Endodermal cell (in vitro differentiated cells): ENCODE data around the gene GRIPAP1. TPM values are rescaled to one million over a fixed set of nuclear protein-coding genes. Genes with fewer than 3 reads are reported as not detected.

ENCODE experiments used
- DNase-seq: peaks from one replicate; pipeline ENCODE4 v3.0.0-alpha.2; 2017
- H3K27ac ChIP-seq: 2 replicates; pipeline ENCODE4 v1.5.1; 2013; ENCODE audit warnings: mild to moderate bottlenecking, low read depth, low read length, moderate library complexity
- H3K27me3 ChIP-seq: 2 replicates; pipeline ENCODE4 v1.6.1; 2013; ENCODE audit warnings: mild to moderate bottlenecking, low read length, moderate library complexity; ENCODE audit not compliant: insufficient read depth, control insufficient read depth, poor library complexity, severe bottlenecking
- H3K36me3 ChIP-seq: 2 replicates; pipeline ENCODE4 v1.7.0; 2013; ENCODE audit warnings: mild to moderate bottlenecking, low read length, moderate library complexity; ENCODE audit not compliant: control insufficient read depth, insufficient read depth
- H3K4me1 ChIP-seq: one replicate; pipeline ENCODE4 v1.7.0; 2013; ENCODE audit warnings: low read length; ENCODE audit not compliant: control insufficient read depth, insufficient read depth
- H3K4me3 ChIP-seq: 2 replicates; pipeline ENCODE4 v1.5.1; 2013; ENCODE audit warnings: mild to moderate bottlenecking, low read length, moderate library complexity
- H3K9ac ChIP-seq: 2 replicates; pipeline ENCODE4 v1.6.1; 2013; ENCODE audit warnings: mild to moderate bottlenecking, low read length, moderate library complexity; ENCODE audit not compliant: poor library complexity, severe bottlenecking; ENCODE audit errors: extremely low read depth
- H3K9me3 ChIP-seq: 2 replicates; pipeline ENCODE4 v1.6.1; 2013; ENCODE audit warnings: mild to moderate bottlenecking, low read length, moderate library complexity; ENCODE audit not compliant: control insufficient read depth
- H3K27ac Mint-ChIP-seq: 2 replicates; pipeline ENCODE4 v1.8.0; 2020; ENCODE audit warnings: mixed read lengths
- H3K27me3 Mint-ChIP-seq: 2 replicates; pipeline ENCODE4 v1.8.0; 2021; ENCODE audit warnings: mild to moderate bottlenecking, mixed read lengths; ENCODE audit not compliant: insufficient read depth
- H3K36me3 Mint-ChIP-seq: 2 replicates; pipeline ENCODE4 v1.8.0; 2020; ENCODE audit warnings: low read depth, mixed read lengths
- H3K4me1 Mint-ChIP-seq: 2 replicates; pipeline ENCODE4 v1.8.0; 2020; ENCODE audit warnings: mixed read lengths
- H3K4me3 Mint-ChIP-seq: 2 replicates; pipeline ENCODE4 v1.8.0; 2020; ENCODE audit warnings: mild to moderate bottlenecking, moderate library complexity, mixed read lengths
- H3K9me3 Mint-ChIP-seq: 2 replicates; pipeline ENCODE4 v1.8.0; 2020; ENCODE audit warnings: mild to moderate bottlenecking, mixed read lengths
- CTCF ChIP-seq: fragments of 200-600 bp; sonication (generic); conservative IDR thresholded peaks from 2 replicates; pipeline ENCODE4 v1.5.0; 2021; ENCODE audit warnings: antibody characterized with exemption, mild to moderate bottlenecking
- WGBS, 2 experiments: methylation state at CpG; one replicate each; pipeline versions ENCODE4 v1.1.5 to v1.1.7; 2013; ENCODE audit warnings: missing lambda C conversion rate in 2 of 2, mixed read lengths in 1 of 2; ENCODE audit not compliant: insufficient coverage in 1 of 2, insufficient read length in 1 of 2; 5-methylcytosine and 5-hydroxymethylcytosine counted together
- total RNA-seq, 2 donors: library from RNA; stranded (reverse); fragmentation: NEBNext Ultra II Directional in 1 of 2; extraction: Animal tissue kit (Norgen Biotek cat#: 25700) in 1 of 2; gene quantifications; 2 replicates in 1 of 2; 3 replicates in 1 of 2; pipeline ENCODE4 v1.2.1, GENCODE V29; 2021

Gene GRIPAP1
- total RNA-seq, 2 donors from 2014 or later, result 55.9 to 63.1 TPM

GRCh38 chrX:48924270-48924669 lies 77.8 kb downstream of the GRIPAP1 start:
- no peaks in the 10 kb centered on the region for H3K9me3 ChIP-seq
- H3K36me3 ChIP-seq, result peaks cover 14% of the 10 kb centered on the region
- TF ChIP-seq CTCF, result no peak
- no peak overlapping the region for H3K27ac ChIP-seq
- Mint-ChIP-seq H3K4me3 (no peak overlapping the region), H3K27ac (peak overlapping the region; percentile 8), H3K27me3 (no peaks in the 10 kb centered on the region), H3K36me3 (peaks cover 35% of the 10 kb centered on the region), H3K9me3 (peaks cover 63% of the 10 kb centered on the region), H3K4me1 (peaks cover 40% of the 10 kb centered on the region)
- H3K4me1 ChIP-seq, result no peaks in the 10 kb centered on the region
- no peak overlapping the region for H3K4me3 ChIP-seq
- 90 to 100% methylated on average over 2 to 5 of the region's 5 CpGs for WGBS, 2 experiments
- DNase-seq, result no peak
- no peaks in the 10 kb centered on the region for H3K27me3 ChIP-seq
- no peak overlapping the region for H3K9ac ChIP-seq

GRCh38 chrX:48923771-48924170 lies 78.3 kb downstream of the GRIPAP1 start:
- Histone ChIP-seq H3K27me3 (no peaks in the 10 kb centered on the region), H3K4me1 (no peaks in the 10 kb centered on the region), H3K9ac (no peak overlapping the region), H3K27ac (no peak overlapping the region), H3K9me3 (no peaks in the 10 kb centered on the region), H3K4me3 (no peak overlapping the region), H3K36me3 (peaks cover 14% of the 10 kb centered on the region)
- peaks cover 34% of the 10 kb centered on the region for H3K36me3 Mint-ChIP-seq
- peak overlapping the region; percentile 8 for H3K27ac Mint-ChIP-seq
- no peaks in the 10 kb centered on the region for H3K27me3 Mint-ChIP-seq
- H3K9me3 Mint-ChIP-seq, result peaks cover 62% of the 10 kb centered on the region
- H3K4me3 Mint-ChIP-seq, result no peak overlapping the region
- WGBS, 2 experiments, result 98 to 100% methylated on average over 1 to 13 of the region's 13 CpGs
- no peak for DNase-seq
- peaks cover 40% of the 10 kb centered on the region for H3K4me1 Mint-ChIP-seq
- no peak for TF ChIP-seq CTCF

Other genes starting within 250 kb of the GRIPAP1 start
- not detected for gene GLOD5, start 240.5 kb downstream of the GRIPAP1 start, total RNA-seq
- not detected for gene GATA1, start 215.7 kb downstream of the GRIPAP1 start, total RNA-seq
- 100 to 1,000 TPM; 121 to 135 TPM for gene HDAC6, start 200.2 kb downstream of the GRIPAP1 start, total RNA-seq
- gene ERAS, start 175.8 kb downstream of the GRIPAP1 start, total RNA-seq, result not detected
- 1 to 10 TPM; 2.9 to 4.0 TPM for gene PCSK1N, start 166.7 kb downstream of the GRIPAP1 start, total RNA-seq
- gene TIMM17B, start 104.5 kb downstream of the GRIPAP1 start, total RNA-seq, result 10 to 100 TPM; 78.6 to 83.3 TPM
- gene PQBP1, start 104.3 kb downstream of the GRIPAP1 start, total RNA-seq, result 10 to 100 TPM; 46.6 to 69.0 TPM
- 10 to 100 TPM; 22.8 to 24.7 TPM for gene SLC35A2, start 90.6 kb downstream of the GRIPAP1 start, total RNA-seq
- 10 to 100 TPM; 26.2 to 94.0 TPM for gene PIM2, start 83.2 kb downstream of the GRIPAP1 start, total RNA-seq
- 10 to 100 TPM; 50.3 to 56.5 TPM for gene OTUD5, start 44.7 kb downstream of the GRIPAP1 start, total RNA-seq
- gene KCND1, start 30.4 kb downstream of the GRIPAP1 start, total RNA-seq, result 1 to 10 TPM; 3.6 to 7.0 TPM
- gene TFE3, start 41.1 kb upstream of the GRIPAP1 start, total RNA-seq, result 10 to 100 TPM; 33.2 to 34.4 TPM
- gene CCDC120, start 56.7 kb upstream of the GRIPAP1 start, total RNA-seq, result 10 to 100 TPM; 13.4 to 13.5 TPM
- gene PRAF2, start 71.7 kb upstream of the GRIPAP1 start, total RNA-seq, result 10 to 100 TPM in 1 of 2 donors, 1 to 10 TPM in 1; 8.2 to 15.7 TPM
- gene WDR45, start 77.6 kb upstream of the GRIPAP1 start, total RNA-seq, result 10 to 100 TPM; 29.8 to 42.5 TPM
- 10 to 100 TPM; 17.9 to 23.7 TPM for gene GPKOW, start 121.5 kb upstream of the GRIPAP1 start, total RNA-seq
- 1 to 10 TPM; 1.2 to 1.3 TPM for gene MAGIX, start 160.5 kb upstream of the GRIPAP1 start, total RNA-seq
- 1 to 10 TPM; 1.9 to 2.0 TPM for gene PLP2, start 169.6 kb upstream of the GRIPAP1 start, total RNA-seq
- gene PRICKLE3, start 184.1 kb upstream of the GRIPAP1 start, total RNA-seq, result 10 to 100 TPM; 10.7 to 12.0 TPM
- gene SYP, start 197.9 kb upstream of the GRIPAP1 start, total RNA-seq, result under 1 TPM; 0.48 to 0.51 TPM
- under 1 TPM; 0.42 to 0.70 TPM for gene CACNA1F, start 231.1 kb upstream of the GRIPAP1 start, total RNA-seq
- 10 to 100 TPM; 14.0 to 15.5 TPM for gene CCDC22, start 233.2 kb upstream of the GRIPAP1 start, total RNA-seq